ENCODE measurements around the gene CCDC158.

CCDC158 gene

GRCh38 chr4:76384052-76384451 lies 36.9 kb downstream of the CCDC158 start:
- Histone ChIP-seq H3K36me3 (ENCODE audit: control insufficient read depth, insufficient read depth, low read length) (no peaks in the 10 kb centered on the region), H3K27me3 (replicated peaks; ENCODE audit: control insufficient read depth, insufficient read depth, low read length) (no peaks in the 10 kb centered on the region; the same call in 1 of the 2 replicates), H3K4me3 (replicated peaks; ENCODE audit: low read depth, low read length) (no peak overlapping the region)
- TF ChIP-seq, protein P1, sequence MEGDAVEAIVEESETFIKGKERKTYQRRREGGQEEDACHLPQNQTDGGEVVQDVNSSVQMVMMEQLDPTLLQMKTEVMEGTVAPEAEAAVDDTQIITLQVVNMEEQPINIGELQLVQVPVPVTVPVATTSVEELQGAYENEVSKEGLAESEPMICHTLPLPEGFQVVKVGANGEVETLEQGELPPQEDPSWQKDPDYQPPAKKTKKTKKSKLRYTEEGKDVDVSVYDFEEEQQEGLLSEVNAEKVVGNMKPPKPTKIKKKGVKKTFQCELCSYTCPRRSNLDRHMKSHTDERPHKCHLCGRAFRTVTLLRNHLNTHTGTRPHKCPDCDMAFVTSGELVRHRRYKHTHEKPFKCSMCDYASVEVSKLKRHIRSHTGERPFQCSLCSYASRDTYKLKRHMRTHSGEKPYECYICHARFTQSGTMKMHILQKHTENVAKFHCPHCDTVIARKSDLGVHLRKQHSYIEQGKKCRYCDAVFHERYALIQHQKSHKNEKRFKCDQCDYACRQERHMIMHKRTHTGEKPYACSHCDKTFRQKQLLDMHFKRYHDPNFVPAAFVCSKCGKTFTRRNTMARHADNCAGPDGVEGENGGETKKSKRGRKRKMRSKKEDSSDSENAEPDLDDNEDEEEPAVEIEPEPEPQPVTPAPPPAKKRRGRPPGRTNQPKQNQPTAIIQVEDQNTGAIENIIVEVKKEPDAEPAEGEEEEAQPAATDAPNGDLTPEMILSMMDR (IDR thresholded peaks at IDR 0.05; ENCODE audit: insufficient read depth, low read length, poor library complexity, severe bottlenecking): no peak
- DNase-seq (ENCODE audit: extremely low read depth, insufficient read length): no peak

GRCh38 chr4:76383001-76383400 lies 37.9 kb downstream of the CCDC158 start:
- Histone ChIP-seq H3K36me3 (ENCODE audit: control insufficient read depth, insufficient read depth, low read length) (no peaks in the 10 kb centered on the region), H3K4me3 (replicated peaks; ENCODE audit: low read depth, low read length) (no peak overlapping the region), H3K27me3 (replicated peaks; ENCODE audit: control insufficient read depth, insufficient read depth, low read length) (no peaks in the 10 kb centered on the region; the same call in 1 of the 2 replicates)
- TF ChIP-seq, protein P1 (IDR thresholded peaks at IDR 0.05; ENCODE audit: insufficient read depth, low read length, poor library complexity, severe bottlenecking): no peak
- no peak for DNase-seq (ENCODE audit: extremely low read depth, insufficient read length)

DNA sequence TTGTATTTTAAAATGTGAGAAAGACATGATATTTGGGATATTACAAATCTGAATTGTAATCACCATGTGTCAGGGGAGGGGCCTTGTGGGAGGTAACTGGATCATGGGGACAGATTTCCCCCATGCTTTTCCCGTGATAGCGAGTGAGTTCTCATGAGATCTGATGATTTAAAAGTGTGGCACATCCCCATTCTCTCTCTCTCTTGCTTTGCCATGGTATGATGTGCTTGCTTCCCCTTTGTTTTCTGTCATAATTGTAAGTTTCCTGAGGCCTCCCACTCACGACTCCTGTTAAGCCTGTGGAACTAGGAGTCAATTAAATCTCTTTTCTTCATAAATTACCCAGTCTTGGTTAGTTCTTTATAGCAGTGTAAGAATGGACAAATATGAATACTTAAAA lies 39.0 kb downstream of the CCDC158 start:
- TF ChIP-seq, protein P1 (IDR thresholded peaks at IDR 0.05; ENCODE audit: insufficient read depth, low read length, poor library complexity, severe bottlenecking): no peak
- Histone ChIP-seq H3K36me3 (ENCODE audit: control insufficient read depth, insufficient read depth, low read length) (no peaks in the 10 kb centered on the region), H3K4me3 (replicated peaks; ENCODE audit: low read depth, low read length) (no peak overlapping the region), H3K27me3 (replicated peaks; ENCODE audit: control insufficient read depth, insufficient read depth, low read length) (no peaks in the 10 kb centered on the region; the same call in 1 of the 2 replicates)
- no peak for DNase-seq (ENCODE audit: extremely low read depth, insufficient read length)

GRCh38 chr4:76380561-76380960 lies 40.4 kb downstream of the CCDC158 start:
- H3K4me3 ChIP-seq (replicated peaks; ENCODE audit: low read depth, low read length): no peak overlapping the region
- no peak for DNase-seq (ENCODE audit: extremely low read depth, insufficient read length)
- TF ChIP-seq, protein P1 (IDR thresholded peaks at IDR 0.05; ENCODE audit: insufficient read depth, low read length, poor library complexity, severe bottlenecking): no peak
- no peaks in the 10 kb centered on the region; the same call in 1 of the 2 replicates for H3K27me3 ChIP-seq (replicated peaks; ENCODE audit: control insufficient read depth, insufficient read depth, low read length)
- no peaks in the 10 kb centered on the region for H3K36me3 ChIP-seq (ENCODE audit: control insufficient read depth, insufficient read depth, low read length)

- Histone ChIP-seq H3K36me3 (ENCODE audit: control insufficient read depth, insufficient read depth, low read length) (no peaks in the 10 kb centered on the region), H3K27me3 (replicated peaks; ENCODE audit: control insufficient read depth, insufficient read depth, low read length) (no peaks in the 10 kb centered on the region), H3K4me3 (replicated peaks; ENCODE audit: low read depth, low read length) (no peak overlapping the region)
- no peak for DNase-seq (ENCODE audit: extremely low read depth, insufficient read length)
- TF ChIP-seq, protein P1 (IDR thresholded peaks at IDR 0.05; ENCODE audit: insufficient read depth, low read length, poor library complexity, severe bottlenecking): peak; percentile 58
Measured at GRCh38 chr4:76377911-76378310, 43.0 kb downstream of the CCDC158 start.

DNA sequence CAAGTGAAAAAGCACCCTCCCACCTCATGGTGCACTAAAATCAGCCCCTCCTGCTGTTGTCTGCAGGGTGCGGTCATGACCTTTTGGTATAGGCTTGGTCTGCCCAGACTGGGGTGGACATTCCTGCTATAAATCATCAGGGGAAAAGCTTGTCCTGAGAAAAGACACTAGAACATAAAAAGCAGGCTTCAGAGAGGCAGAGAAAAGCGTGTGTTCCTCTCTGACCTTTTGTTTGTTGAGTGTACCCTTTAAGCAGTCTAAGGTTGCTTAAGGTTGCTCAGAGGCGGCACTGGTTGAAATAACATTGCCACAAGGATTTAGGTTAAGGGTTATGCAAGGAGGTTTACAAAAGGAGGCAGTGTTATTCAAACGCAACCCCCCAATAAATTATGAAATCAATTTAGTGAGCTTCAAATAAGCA lies 43.5 kb downstream of the CCDC158 start:
- H3K36me3 ChIP-seq (ENCODE audit: control insufficient read depth, insufficient read depth, low read length): no peaks in the 10 kb centered on the region
- no peak overlapping the region for H3K4me3 ChIP-seq (replicated peaks; ENCODE audit: low read depth, low read length)
- no peaks in the 10 kb centered on the region for H3K27me3 ChIP-seq (replicated peaks; ENCODE audit: control insufficient read depth, insufficient read depth, low read length)
- no peak for DNase-seq (ENCODE audit: extremely low read depth, insufficient read length)
- TF ChIP-seq, protein P1 (IDR thresholded peaks at IDR 0.05; ENCODE audit: insufficient read depth, low read length, poor library complexity, severe bottlenecking): no peak
